Embryonic facial prominence (tissue), 1 donor: ENCODE results near the gene STK17A.
"Not testable (repeated sequence)": the region's sequence is repeated elsewhere in the genome, so short reads cannot be mapped to it uniquely, and the experiment has no call there.

ENCODE experiments used
- DNase-seq: peaks from one replicate; pipeline ENCODE4 v3.0.0-alpha.2; 2016; ENCODE audit errors: extremely low spot score

Gene STK17A

DNA sequence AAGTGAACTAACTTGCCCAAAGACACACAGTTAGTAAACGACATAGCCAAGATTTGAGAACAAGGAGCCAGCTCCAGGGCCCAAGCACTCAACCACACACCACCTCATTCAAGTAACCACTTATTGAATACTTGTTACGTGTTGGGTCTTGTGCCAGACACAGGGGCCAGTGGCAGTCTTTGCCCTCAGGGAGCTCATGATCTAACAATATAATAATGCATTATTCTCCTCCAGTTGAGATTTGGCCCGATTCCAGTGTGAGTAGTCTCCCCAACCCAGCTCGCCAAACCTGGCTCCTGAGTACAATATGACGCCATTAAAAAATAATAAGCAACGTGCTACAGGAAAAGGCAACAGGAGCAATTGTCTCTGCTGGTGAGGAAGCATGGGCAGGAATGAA, 14.4 kb upstream of the STK17A start:
- no peak for DNase-seq

DNA sequence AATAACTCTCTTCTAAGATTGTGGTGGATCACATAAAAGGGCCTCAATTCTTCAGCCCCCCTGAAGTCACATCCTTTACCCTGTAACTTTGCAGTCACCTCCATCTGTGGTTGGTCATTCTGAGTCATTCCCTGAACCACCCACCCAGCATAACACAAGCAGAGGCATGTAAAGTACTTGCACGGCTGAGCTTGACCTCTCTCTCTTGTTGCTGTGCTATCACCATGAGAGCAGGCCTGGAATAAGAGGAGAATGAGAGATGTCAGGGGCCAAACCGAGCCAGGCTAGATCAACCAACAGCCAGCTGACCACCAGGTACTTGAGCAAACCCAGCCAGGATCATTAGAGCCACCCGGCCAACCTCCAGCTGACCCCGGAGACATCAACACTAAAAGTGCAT, 13.5 kb upstream of the STK17A start:
- DNase-seq = no peak

GRCh38 chr7:43570688-43571365, 12.1 kb upstream of the STK17A start:
- DNase-seq = no peak

- no peak for DNase-seq
These were observed 10.3 kb upstream of the STK17A start for GRCh38 chr7:43572516-43573049.

DNA sequence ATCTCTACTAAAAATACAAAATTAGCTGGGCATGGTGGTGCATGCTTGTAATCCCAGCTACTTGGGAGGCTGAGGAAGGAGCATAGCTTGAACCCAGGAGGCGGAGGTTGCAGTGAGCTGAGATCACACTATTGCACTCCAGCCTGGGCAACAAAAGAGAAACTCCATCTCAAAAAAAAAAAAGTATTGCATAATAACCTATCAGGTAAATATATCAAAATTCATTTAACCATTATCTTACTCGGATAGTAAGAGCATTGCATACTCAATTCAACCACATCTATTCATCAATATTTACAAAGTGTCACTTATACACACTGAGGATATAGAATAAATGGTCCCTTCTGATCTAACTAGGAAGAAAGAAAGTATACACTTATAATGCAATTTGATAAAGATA, 9.1 kb upstream of the STK17A start:
- not testable (repeated sequence) for DNase-seq

GRCh38 chr7:43575506-43575905, 7.4 kb upstream of the STK17A start:
- no peak for DNase-seq

DNA sequence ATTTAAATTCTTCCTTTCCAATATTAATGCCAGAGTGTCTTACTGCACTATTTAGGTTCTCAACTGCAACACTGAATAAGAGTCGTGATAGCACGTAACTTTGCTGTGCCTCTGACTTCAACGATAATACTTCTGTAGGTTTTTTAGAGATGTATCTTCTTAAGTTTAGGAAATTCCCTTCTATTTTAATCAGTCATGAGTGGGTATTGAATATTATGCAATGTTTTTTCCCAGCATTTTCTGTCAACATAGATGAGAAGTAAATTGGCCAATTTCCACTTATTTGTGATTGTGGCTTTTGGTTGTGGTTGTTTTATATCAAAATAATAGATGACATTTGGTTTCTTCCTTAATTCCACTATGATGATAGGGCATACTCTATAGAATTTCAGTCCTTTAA, 6.7 kb upstream of the STK17A start:
- DNase-seq = no peak

DNA sequence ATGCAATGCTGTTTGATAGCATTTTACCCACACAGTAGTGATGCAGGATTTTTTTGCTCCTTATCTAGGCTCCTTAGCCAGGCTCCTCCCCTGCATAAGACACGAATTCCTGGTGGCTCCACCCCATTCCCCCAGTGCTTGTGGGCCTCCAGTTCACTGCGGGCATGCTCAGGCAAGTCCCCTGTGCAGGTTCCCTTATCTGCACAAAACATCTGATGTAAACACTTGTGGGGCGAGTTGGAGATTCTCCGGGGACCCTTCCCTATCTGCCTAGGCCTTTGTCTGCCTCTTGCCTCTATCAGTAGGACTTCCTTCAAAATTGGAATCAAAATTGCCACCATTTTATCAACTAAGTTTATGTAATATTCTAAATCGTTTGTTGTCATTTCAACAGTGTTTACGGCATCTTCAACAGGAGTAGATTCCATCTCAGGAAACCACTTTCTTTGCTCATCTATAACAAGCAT, 5.4 kb upstream of the STK17A start:
- no peak for DNase-seq

DNA sequence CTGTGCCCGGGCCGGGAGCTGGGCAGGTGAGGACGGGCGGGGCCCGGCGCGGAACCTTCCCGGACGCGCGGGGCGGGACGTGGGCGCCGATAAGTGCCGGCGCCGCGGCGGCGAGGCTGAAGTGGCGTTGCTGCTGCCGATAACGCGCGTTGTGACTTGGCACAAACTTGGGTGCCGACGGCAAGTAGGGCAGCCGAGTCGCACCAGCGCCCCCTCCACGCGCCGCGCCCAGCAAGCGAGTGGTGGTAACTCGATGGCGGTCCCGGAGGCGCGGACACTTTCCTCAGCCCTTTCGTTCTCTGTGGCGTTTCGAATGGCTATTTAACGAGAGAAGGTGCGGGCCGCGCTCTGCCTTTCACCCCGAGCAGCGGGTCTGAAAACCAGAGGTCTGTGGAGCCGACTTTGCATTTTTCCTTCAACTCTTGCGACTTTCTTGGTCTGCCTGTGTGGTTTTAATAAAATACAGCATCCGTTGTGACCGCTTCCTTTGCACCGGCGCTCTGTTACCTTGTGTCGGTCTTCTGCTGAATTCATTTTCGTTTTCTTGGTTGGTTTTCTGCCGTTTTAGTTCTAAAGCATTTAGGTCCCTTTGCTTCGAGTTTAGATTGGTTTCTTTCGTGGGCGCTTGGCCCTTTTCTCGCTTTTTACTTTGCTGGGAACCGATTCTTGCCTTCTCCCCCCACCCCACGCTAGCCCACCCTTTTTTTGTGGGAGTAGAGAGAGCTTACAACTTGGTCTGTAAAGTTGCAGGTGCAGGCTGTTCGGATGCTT, 701 bp downstream of the STK17A start:
- DNase-seq = no peak

DNA sequence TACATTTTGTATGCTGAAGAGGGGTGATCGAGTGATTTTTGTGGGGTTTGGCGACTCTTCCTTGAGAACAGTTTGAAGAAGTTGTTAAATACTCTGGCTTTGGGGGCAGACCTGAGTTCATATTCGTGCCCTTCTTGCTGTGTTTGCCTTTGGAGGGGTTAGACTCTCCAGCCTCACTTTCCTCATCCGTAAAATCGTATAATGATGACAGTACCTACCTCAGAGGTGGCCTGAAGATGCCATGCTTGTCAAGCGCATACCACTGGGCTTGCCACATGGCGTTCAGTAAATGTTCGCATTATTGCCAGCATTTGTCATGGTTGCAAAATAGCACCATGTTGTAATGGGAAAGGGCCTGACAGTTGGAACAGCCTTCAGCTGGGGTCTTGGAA, 1.3 kb downstream of the STK17A start:
- DNase-seq = no peak

- not testable (repeated sequence) for DNase-seq
These were observed 1.8 kb downstream of the STK17A start for GRCh38 chr7:43584733-43585132.

- no peak for DNase-seq
These were observed 2.7 kb downstream of the STK17A start for GRCh38 chr7:43585562-43585961.

GRCh38 chr7:43586251-43586900, 3.5 kb downstream of the STK17A start:
- no peak for DNase-seq

GRCh38 chr7:43588477-43589132, 5.7 kb downstream of the STK17A start:
- DNase-seq = no peak

DNA sequence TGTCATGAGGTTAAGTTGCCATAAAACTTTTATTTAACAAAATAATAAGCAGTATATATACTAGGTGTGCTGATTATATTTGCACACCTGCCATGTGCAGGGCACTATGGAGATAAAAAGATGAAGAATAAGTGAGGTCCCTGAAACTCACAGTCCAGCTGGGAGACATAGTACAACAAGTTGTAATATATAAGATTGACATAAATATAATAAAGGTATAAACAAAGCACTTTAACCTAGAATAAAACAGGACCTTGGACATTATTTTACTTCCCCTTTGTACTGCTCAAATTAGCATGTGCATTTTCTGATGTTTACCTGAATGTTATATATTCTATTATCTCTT, 6.2 kb downstream of the STK17A start:
- no peak for DNase-seq

- no peak for DNase-seq
These were observed 6.8 kb downstream of the STK17A start for GRCh38 chr7:43589728-43590127.

- DNase-seq = no peak
These were observed 8.1 kb downstream of the STK17A start for GRCh38 chr7:43590862-43591557.

- DNase-seq = no peak
These were observed 8.8 kb downstream of the STK17A start for GRCh38 chr7:43591558-43592180.

- no peak for DNase-seq
These were observed 9.4 kb downstream of the STK17A start for GRCh38 chr7:43592326-43592725.

GRCh38 chr7:43593010-43593409, 10.1 kb downstream of the STK17A start:
- no peak for DNase-seq

DNA sequence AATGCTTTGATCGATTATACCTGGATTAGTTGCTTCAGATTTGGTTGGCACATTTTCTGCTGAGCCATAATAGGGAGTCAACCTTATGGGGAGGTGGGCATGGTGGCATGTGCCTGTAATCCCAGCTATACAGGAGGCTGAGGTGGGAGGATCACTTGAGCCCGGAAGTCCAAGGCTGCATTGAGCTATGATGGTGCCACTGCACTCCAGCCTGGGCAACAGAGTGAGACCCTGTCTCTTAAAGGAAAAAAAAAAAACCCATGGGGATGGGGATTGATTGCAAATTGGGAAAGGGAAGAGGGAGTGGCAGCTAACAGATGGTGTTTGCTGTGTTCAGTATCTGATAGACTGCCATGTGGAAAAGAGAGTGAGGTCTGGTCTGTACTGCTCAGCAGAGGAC, 11.1 kb downstream of the STK17A start:
- no peak for DNase-seq
